HG02623 (cell line): ENCODE results near the gene MAP2K2.

Experiments used
- ATAC-seq: cut with Tn5 transposase; IDR thresholded peaks from one replicate; pipeline ENCODE4 v1.9.1; 2021; ENCODE audit warnings: moderate library complexity; ENCODE audit not compliant: unreplicated experiment

Gene MAP2K2

GRCh38 chr19:4046946-4047683, 76.8 kb downstream of the MAP2K2 start:
- ATAC-seq = no peak

DNA sequence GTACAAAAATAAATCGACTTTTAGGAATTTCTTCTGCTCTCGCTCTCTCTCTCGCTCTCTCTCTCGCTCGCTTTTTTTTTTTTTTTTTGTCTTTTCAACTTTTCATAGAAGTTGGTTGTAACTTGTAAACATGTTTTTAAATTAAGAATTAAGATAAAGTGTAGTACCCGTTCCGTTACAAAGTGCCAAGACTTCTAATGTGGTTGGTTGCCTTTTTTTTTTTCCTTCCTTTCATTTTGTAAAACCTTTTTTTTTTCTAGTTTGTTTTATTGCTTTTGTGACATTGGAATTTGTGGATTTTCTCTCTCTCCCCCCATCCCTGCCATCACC, 77.6 kb downstream of the MAP2K2 start:
- no peak for ATAC-seq

GRCh38 chr19:4045597-4046361, 78.1 kb downstream of the MAP2K2 start:
- no peak for ATAC-seq

GRCh38 chr19:4044990-4045465, 78.9 kb downstream of the MAP2K2 start:
- no peak for ATAC-seq

DNA sequence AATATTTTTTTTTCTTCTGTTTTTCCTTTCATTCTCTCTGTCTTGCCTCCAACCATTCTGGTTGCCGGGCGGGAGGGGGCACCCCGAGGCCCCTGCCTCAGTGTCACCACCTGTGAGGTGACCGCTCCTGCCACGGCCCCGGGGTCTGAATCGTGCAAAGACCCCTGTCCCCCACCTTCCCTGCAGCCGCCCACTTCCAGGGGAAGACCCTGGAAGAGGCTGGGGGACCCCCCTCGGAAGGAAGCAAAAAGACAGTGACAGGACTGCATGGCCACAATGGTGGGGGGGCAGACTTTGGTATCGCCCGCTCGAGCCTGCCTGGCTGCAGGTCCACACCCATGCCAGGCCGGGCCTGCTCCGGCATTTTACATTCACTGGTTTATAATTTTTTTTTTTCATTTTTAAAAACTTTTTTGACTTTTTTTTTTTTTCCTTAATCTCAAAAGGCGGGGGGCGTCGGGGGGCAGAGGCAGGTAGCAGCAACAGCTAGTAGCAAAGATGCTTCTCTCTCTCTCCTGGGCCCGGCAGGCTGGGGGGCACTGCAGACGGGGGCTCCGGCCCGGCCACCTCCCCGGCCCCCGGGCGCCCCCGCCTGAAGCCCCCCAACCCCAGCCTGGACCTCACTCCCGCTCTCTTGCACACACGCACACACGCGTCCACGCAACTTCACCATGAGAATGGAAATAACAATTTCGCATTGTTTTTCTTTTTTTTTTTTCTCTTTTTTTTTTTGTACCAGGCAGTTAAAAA, 79.8 kb downstream of the MAP2K2 start:
- no peak for ATAC-seq

GRCh38 chr19:4043401-4043800, 80.5 kb downstream of the MAP2K2 start:
- no peak for ATAC-seq

GRCh38 chr19:4042731-4043082, 81.2 kb downstream of the MAP2K2 start:
- no peak for ATAC-seq

DNA sequence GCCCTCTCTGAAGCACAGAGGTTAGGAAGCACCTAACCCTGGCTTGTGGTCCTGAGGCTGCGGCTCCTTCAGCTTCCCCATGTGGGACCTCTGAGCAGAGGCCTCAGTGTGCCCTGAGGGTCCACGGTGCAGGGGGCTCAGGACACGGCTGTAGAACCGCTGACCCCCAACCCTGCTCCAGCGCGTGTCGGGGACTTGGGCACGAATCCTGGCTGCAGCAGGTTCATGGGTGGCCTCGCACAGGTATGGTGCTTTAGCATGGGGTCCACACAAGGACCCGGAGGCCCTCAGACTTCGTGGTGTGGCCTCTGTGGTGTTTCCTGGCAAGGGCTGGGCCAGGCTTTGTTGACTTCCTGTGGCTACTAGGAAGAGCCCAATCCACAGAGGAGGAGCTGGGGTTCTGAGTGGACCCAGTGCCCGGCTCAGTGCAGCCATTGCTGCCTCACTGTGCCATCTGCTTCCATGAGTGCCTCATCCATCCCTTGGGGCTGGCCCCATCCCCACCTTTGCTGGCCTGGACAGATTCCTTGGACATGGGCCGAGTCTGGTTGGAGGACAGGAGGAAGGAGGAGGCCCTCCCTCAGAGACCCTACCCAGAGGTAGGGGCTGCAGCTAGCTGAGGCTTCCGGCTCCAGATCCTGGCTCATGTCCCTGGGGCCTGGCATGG, 81.7 kb downstream of the MAP2K2 start:
- no peak for ATAC-seq
